KOPT-K1 (cell line): Measurements from ENCODE around the gene CLEC2D.
"Not testable (repeated sequence)": the region's sequence is repeated elsewhere in the genome, so short reads cannot be mapped to it uniquely, and the experiment has no call there.

Experiments used
- H3K27ac ChIP-seq: fragments of 200-600 bp; sonication (generic); 2 replicates; pipeline ENCODE4 v1.5.1; 2016; ENCODE audit warnings: antibody characterized with exemption, mild to moderate bottlenecking, low read depth, low read length; ENCODE audit not compliant: poor library complexity, severe bottlenecking
- H3K36me3 ChIP-seq: fragments of 200-600 bp; sonication (generic); 2 replicates; pipeline ENCODE4 v1.5.1; 2017; ENCODE audit warnings: antibody characterized with exemption, mild to moderate bottlenecking, low read length, moderate library complexity; ENCODE audit not compliant: insufficient read depth
- H3K9me3 ChIP-seq: fragments of 200-600 bp; sonication (generic); 2 replicates; pipeline ENCODE4 v1.5.1; 2017; ENCODE audit warnings: antibody characterized with exemption, low read length, mild to moderate bottlenecking; ENCODE audit not compliant: insufficient read depth, poor library complexity, severe bottlenecking

Gene CLEC2D

GRCh38 chr12:9647825-9648700 lies 21.4 kb upstream of the CLEC2D start:
- Histone ChIP-seq H3K36me3 (no peaks in the 10 kb centered on the region), H3K27ac (peak overlapping the region; percentile 73), H3K9me3 (peaks cover 13% of the 10 kb centered on the region)

GRCh38 chr12:9648701-9649531 lies 20.6 kb upstream of the CLEC2D start:
- Histone ChIP-seq H3K36me3 (no peaks in the 10 kb centered on the region), H3K9me3 (peaks cover 13% of the 10 kb centered on the region), H3K27ac (peak overlapping the region; percentile 73)

GRCh38 chr12:9649532-9649940 lies 20.0 kb upstream of the CLEC2D start:
- peaks cover 13% of the 10 kb centered on the region for H3K9me3 ChIP-seq
- no peaks in the 10 kb centered on the region for H3K36me3 ChIP-seq
- H3K27ac ChIP-seq = peak overlapping the region; percentile 73

GRCh38 chr12:9650151-9650576 lies 19.3 kb upstream of the CLEC2D start:
- Histone ChIP-seq H3K36me3 (no peaks in the 10 kb centered on the region), H3K9me3 (peaks cover 6% of the 10 kb centered on the region), H3K27ac (peak overlapping the region; percentile 73)

- H3K36me3 ChIP-seq = no peaks in the 10 kb centered on the region
- H3K27ac ChIP-seq = peak overlapping the region; percentile 73
- H3K9me3 ChIP-seq = no peaks in the 10 kb centered on the region
Measured at GRCh38 chr12:9651265-9651729, 18.2 kb upstream of the CLEC2D start.

GRCh38 chr12:9660046-9660445 lies 9.5 kb upstream of the CLEC2D start:
- Histone ChIP-seq H3K9me3 (peaks cover 12% of the 10 kb centered on the region), H3K36me3 (peaks cover 4% of the 10 kb centered on the region; the same call in 1 of the 2 replicates)

GRCh38 chr12:9661720-9662119 lies 7.8 kb upstream of the CLEC2D start:
- H3K36me3 ChIP-seq = peaks cover 4% of the 10 kb centered on the region; the same call in 1 of the 2 replicates
- H3K27ac ChIP-seq = no peak overlapping the region
- peaks cover 12% of the 10 kb centered on the region for H3K9me3 ChIP-seq

More at GRCh38 chr12:9660046-9660445, 9.5 kb upstream of the CLEC2D start:
- no peak overlapping the region for H3K27ac ChIP-seq

GRCh38 chr12:9662488-9662887 lies 7.0 kb upstream of the CLEC2D start:
- Histone ChIP-seq H3K27ac (no peak overlapping the region), H3K9me3 (peaks cover 12% of the 10 kb centered on the region), H3K36me3 (peaks cover 4% of the 10 kb centered on the region; the same call in 1 of the 2 replicates)

GRCh38 chr12:9667403-9668160 lies 1.9 kb upstream of the CLEC2D start:
- H3K9me3 ChIP-seq = no peaks in the 10 kb centered on the region
- H3K27ac ChIP-seq = peak overlapping the region; percentile 52
- H3K36me3 ChIP-seq = no peaks in the 10 kb centered on the region

- no peaks in the 10 kb centered on the region for H3K9me3 ChIP-seq
- no peaks in the 10 kb centered on the region for H3K36me3 ChIP-seq
- H3K27ac ChIP-seq = peak overlapping the region; percentile 52
Measured at GRCh38 chr12:9668161-9669018, 1.1 kb upstream of the CLEC2D start.

- no peaks in the 10 kb centered on the region for H3K9me3 ChIP-seq
- H3K36me3 ChIP-seq = no peaks in the 10 kb centered on the region
- peak overlapping the region; percentile 52 for H3K27ac ChIP-seq
Measured at GRCh38 chr12:9669019-9669326, 540 bp upstream of the CLEC2D start.

- H3K36me3 ChIP-seq = not testable (repeated sequence)
- Histone ChIP-seq H3K27ac (peak overlapping the region; percentile 77), H3K9me3 (peaks cover 13% of the 10 kb centered on the region)
Measured at GRCh38 chr12:9672340-9672739, 2.8 kb downstream of the CLEC2D start.

- Histone ChIP-seq H3K27ac (peak overlapping the region; percentile 77), H3K9me3 (peaks cover 13% of the 10 kb centered on the region), H3K36me3 (no peaks in the 10 kb centered on the region)
Measured at GRCh38 chr12:9673404-9674225, 4.1 kb downstream of the CLEC2D start.
